CD4-positive, alpha-beta T cell treated with Interleukin-6 at 100 ng/mL for 8 hours (primary cell): Measurements from ENCODE around the gene FAM98A.

Experiments used
- DNase-seq: peaks from one replicate; pipeline ENCODE4 v3.0.0-alpha.2; 2020; ENCODE audit warnings: mixed read lengths, low spot score

FAM98A gene

DNA sequence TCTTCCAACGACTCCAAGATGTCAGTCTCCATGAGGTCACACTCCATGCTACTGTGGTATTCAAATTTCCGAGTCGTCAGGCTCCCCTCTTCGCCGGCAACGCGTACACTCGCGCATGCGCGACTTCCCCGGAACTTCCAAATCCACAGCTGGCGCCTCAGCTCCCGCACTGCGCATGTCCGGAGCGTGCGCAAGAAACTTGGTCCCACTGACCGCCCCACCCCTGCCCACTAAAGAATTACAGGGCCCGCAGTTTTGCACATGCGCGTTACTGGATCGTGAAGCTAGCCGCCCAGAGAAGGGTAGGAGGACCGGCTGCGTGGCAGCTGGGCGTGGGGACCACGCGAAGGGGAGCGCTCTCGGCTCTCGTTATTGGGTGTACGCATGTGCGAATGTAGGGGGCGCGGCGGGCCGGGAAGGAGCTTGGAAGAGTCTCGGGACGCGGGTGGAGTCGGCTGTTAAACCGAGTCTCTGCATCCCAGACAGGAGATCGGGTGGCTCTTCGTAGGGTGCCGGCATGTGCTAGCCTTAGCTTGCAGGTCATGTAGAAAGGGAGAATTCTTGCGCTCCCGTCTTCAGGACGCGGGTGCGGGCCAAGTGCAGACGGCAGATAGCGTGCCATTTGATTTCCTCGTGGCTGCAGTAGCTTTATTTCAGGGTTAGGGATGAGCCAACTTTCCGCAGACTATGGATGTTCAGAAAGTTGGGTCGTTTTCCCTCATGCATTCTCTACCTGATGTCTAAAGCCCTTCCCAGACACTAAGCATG, at the start of gene FAM98A:
Gene FAM98A, minus strand, starts transcription at position 125 of the 768 bp plus-strand sequence. Its CDS starts 78 bp downstream, at position 47.
- peak; percentile 100 for DNase-seq

DNA sequence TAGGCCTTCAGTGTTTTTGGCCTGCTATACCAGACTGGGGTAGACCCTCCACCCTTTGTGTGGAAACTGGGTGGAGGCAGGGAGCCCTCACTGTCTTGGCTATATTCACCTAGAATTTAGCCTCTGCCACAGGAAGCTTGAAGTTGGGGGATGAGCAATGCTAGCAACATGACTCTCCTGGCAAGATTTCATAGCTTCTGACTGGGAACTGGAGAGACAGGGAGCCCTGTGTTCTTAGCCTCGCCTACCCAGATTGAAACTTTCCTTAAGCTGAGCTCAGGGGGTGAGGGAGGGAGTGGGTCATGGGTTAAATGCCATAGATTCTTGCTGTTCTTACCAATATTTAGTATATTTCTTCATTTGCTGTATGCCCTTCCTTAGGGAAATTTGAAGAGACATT, 46.8 kb upstream of the FAM98A start:
- DNase-seq = no peak

DNA sequence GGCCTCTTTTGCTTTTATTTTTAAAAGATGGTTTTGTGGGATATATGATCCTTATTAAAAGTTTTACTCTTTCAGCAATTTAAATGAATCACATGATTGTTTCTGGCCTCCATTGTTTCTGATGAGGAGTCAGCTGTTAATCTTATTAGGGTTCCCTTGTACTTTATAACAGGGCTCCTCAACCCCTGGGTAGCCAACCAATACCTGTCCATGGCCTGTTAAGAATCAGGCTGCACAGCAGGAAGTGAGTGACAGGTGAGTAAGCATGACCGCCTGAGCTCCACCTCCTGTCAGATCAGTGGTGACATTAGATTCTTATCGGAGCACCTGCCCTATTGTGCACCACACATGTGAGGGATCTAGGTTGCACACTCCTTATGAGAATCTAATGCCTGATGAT, 45.1 kb upstream of the FAM98A start:
- no peak for DNase-seq

DNA sequence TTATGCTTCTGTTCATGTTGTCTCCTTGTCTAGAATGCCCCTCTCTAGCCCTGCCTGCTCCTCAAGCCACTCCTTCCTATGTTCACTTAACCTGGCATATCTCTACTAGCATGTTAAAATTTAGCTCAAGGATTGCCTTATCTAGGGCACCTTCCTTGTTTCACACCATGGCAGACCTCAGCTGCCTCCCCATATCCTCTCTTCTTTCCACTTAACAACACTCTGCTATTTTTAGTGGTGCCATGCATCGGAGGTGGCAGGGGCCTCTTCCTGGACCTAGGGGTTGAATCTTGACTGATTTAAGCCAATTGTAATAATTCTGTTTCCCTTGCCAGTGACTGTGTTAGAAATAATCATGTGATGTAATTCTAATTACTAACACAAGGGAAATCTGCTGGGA, 36.9 kb upstream of the FAM98A start:
- DNase-seq = no peak

DNA sequence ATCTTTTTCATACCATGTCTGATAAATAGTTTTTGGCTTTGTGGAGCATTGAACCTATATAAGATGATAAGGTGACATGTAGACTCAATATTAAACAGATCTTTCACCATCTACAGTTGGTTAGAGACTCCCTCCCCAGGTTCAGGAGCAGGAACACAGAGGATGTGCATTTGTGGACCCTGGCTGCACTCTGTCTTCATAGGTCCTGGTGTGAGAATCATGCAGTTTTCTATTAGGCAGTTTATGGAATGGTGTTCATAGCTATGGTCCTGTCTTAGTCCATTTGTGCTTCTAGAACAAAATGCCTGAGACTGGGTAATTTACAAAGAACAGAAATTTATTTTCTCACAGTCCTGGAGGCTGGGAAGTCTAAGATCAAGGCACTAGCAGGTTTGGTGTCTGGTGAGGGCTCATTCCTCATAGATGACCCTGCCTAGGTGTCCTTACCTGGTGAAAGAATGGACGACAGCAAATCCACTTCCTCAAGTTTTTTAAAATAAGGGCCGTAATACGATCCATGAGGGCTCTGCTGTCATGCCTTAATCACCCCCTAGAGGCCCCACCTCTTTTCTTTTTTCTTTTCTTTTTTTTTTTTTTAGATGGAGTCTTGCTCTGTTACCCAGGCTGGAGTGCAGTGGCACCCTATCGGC, 35.3 kb upstream of the FAM98A start:
- DNase-seq = no peak

DNA sequence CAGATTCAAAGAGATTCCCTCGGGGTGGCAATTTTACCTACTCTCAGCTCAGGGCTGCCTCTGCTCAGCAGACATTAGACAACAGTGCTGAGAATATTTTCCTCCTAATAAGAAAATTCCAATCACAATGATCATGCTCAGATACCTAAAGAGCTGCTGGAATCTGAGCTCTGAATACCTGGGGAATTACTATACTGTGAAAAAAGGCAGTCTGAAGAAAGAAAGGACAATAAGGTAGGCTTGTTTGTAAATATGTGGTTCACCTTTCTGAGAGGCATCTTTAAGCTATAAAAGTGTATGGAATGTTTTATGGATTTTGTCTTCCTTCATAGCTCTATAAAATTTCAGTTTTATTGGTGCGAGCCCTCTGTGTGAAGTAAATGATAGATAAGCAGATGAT, 34.2 kb upstream of the FAM98A start:
- DNase-seq = no peak

DNA sequence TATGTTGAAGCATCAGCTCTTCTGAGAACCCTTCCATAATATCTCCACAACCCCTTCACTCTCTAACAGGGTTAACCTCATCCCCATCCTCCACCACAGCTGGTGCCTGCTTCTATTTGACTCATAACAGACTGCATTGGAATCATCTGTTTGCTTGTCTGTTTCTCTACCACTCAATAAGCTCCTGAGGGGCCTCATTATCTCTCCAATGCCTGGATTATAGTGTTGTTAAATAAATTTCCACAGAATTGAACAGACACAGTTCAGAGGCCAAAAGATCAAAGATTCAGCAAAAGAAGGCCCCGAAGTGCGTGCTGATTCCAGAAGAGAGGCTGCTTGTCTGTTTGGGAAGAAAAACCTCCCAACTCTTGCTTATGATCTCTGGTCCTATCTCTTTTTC, 33.7 kb upstream of the FAM98A start:
- DNase-seq = no peak

DNA sequence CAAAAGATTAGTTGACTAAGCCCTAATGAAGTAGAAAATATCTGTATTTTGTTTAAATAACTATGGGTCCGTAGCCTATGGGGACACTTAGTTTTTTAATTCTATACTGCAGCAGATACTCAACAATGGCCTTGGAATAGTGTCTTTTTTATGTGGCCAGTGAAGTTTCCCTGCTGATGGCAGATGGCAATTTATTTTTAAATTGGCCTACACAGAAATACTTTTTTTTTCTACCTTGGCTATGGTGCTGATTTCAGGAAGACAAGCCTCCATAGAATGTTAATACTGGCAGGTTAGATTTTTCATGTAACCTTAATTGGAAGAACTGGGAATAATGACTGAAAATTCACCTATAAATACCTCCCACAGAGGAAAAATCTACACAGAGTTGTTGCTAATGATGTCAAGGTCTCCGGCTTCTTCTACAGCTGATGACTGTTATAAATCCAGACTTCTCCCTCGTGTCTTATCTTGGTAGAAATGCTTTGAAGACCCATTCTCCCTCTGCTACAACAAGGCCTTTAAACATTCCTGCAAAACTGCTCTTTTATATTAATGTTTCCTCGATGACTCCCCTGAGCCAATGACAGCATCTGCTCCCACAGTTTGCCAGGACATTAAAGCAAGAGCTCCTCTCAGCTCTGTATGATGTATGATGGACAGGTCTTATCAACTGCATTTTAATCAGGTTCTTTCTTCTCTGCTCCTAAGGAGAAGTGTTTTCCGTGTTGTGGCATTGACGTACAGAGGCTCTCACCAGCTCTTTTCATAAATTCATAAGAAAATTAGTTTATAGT, 29.1 kb upstream of the FAM98A start:
- no peak for DNase-seq

DNA sequence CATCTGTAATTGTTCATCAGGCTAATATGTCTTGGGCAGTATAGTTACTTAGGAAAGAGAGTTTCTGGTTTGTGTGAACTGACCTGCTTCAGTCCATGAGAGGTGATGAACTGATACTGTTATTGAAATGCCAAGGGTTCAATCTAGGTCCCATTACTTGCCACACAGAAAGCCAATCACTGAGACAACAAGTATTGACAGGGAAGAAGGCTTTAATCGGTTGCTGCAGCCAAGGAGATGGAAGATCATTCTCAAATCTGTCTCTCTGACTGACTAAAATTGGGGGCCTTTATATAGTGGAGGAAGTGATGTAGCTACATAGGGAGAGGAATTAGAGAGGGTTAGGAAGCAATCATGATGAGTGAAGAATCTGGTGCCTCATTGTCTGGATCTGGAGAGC, 19.9 kb upstream of the FAM98A start:
- DNase-seq = no peak

DNA sequence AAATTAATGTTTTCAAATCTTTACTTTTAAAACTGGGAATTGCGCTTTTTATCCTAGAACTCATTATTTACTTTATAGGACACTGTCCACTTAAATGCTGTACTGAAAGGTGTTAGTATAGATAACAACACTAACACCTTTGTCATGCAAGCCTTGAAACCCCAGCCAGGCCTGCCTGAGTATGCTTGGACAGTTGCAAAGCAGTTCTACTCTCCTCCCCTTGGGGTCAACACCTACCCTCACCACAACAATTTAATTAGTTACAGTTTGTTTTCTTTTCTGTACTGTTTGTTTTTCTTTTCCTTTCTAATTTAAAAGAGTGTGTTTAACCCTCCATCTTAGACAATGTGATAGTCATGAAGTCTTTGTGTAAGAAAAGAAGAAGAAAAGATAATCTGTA, 18.9 kb upstream of the FAM98A start:
- no peak for DNase-seq

DNA sequence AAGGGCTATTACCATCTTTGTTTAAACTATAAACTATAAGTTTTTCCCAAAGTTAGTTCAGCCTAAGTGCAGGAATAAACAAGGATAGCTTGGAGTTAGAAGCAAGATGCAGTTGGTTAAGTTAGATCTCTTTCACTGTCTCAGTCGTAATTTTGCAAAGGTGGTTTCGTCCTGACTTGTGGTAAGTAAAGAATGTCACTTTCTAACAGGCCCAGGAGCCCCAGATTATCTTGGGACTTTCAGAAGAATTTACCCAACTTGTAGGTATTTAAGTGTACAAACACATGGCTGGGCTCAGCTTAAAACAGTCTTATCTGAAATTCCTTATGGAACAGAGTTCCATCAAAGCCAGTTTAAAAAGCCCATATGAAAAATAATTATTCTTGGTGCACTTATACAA, 18.3 kb upstream of the FAM98A start:
- DNase-seq = no peak

DNA sequence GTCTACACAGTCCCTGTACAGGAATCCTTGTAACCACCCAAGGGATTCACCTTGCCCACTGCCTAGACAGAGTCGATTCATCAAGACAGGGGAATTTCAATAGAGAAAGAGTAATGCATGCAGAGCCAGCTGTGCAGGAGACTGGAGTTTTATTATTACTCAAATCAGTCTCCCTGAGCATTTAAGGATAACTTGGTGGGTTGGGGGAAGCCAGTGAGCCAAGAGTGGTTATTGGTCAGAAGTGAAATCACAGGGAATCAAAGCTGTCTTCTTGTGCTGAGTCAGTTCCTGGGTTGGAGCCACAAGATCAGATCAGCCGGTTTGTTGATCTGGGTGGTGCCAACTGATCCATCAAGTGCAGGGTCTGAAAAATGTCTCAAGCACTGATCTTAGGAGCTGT, 17.8 kb upstream of the FAM98A start:
- no peak for DNase-seq

DNA sequence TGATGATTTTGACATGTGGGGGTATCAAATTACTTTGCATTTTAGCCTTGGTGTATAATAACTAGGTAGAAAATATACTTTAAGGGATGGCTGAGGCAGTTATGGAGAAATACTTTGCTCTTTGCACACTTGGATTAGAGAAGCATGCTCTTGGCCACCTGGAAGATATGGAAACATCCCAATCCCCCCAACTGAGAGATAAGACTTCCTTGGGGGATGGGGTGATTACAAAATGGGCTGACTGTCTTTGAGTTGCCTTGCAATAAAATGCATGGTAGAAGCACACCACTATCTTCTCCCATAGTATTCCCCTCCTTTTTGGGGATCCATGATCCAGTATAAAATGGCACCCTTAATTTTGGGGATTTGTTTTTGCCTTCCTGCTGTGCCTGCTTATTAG, 15.1 kb upstream of the FAM98A start:
- DNase-seq = no peak

DNA sequence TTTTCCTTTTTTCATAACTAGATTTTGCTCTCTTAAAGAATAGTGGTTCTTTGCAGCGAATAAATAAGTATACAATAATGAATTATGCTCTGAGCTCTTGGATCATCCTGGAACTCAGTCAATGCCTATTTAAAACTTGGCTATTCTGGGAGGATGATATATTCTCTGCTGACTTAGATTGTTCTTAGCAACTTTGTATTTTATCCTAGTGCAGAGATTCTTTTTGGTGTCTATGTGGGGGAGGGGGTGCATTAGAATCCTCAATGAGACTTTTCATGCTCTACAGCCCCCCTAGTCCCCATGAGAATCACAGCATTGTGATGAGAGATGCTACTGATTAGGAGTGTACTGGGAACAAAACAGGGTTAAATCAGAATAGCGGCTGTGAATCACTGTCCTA, 8.8 kb upstream of the FAM98A start:
- no peak for DNase-seq

DNA sequence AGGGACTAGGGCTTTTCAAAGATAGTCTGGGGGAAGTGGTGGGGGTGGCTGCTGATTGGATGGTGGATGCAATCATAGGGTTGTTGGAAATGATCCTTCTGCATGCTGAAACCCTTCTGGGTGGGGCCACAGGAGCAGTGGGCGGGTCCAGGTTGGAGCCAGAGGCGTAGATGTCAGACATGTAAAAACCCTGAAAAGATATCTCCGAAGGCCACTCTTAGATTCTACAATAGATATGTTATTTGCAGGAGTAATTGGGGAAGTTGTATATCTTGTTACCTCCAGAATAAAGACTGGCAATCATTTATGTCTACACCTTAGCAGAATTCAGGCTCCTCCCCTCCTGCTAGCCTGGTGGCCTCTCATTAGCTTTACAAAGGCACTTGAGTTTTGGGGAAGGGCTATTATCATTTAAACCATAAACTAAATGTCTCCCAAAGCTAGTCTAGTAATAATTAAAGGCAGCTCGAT, 8.2 kb upstream of the FAM98A start:
- DNase-seq = no peak

DNA sequence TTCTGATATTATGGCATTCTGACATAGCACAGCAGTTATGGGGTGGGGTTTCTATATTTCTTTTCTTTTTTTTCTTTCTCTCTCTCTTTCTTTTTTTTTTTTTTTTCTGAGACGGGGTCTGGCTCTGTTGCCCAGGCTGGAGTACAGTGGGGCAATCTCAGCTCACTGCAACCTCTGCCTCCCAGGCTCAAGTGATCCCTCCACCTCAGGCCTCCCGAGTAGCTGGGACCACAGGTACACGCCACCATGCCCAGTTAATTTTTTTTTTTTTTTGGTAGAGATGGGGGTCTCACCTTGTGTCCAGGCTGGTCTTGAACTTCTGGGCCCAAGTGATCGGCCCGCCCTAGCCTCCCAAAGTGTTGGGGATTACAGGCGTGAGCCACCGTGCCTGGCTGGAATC, 7.5 kb upstream of the FAM98A start:
- no peak for DNase-seq

DNA sequence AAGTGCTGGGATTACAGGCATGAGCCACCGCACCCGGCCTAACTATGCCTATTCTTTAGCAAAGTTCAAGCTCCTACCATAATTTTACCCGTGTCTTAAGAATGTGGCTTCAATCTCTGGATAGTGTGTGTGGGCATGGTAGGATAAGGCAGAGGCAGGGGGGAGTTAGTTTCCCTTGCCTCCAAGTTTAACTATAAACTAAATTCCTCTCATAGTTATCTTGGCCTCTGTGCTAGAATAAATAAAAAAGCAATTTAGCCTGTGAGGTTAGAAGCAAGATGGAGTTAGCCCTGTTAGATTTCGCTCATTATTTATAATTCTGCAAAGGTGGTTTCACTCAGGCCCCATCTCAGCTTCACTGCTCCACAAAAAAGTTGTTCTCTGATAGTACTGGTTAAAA, 7.0 kb upstream of the FAM98A start:
- no peak for DNase-seq

DNA sequence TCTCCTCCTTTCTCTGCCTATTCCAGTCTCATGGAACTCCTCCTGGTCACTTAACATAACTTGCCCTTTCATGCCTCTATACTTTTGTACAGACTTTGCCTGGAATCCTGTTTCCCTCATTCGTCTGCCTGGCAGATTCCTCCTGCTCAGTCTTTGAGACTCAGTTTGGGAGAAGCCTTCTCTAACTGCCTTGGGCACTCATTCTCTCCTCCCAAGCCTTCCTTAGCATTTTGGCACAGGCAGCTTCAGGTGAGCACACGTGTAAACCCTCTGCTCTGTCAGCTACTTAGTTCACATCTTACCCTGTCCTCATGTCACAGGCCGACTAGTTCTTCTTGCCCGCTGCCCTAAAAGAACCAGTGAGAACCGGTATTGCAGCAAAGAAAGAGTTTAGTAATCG, 6.0 kb upstream of the FAM98A start:
- no peak for DNase-seq

DNA sequence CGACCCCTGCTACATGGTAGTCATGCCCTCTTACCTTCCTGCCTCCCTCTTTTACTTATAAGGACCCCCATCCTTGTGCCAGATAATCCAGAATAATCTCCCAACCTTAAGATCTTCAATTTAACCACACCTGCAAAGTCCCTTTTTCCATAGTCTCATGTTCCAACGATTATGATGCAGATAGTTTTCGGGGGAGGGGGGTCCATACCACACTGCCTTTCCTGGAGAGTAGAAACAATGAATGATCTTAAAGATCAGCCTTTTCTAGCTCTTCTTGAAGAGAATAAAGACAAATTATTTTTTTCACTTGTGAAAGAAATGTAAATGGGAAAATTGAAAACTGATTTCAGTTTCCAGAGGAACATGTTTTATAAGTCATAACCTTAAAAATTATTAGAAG, 4.3 kb upstream of the FAM98A start:
- no peak for DNase-seq

DNA sequence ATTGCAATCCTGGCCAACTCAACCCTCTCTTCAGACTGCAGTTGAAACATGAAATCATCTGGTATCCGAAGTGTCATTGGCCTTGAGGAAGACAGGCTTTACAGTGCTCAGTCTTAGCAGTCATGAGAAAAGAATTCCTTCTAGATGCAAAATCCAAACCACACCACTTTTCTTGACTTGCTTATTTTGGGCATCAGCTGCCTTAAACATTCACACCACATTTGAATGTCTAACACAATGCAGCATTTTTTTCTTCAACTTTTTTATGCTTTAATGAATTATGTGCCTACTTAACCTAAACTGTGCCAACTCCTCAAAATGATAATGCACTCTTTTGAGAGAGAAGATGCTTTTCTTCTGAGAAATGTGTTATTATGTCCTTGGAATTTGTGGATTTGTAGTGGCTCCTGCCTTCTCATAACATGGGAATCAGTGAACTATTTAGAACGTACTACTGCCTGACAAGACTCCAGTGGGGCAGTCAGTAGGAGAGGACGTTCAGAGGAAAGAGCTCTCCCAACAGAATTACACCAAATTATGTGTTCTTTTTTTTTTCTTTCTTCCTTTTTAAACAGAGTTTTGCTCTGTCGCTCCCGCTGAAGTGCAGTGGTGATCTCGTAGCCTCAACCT, 3.2 kb upstream of the FAM98A start:
- no peak for DNase-seq

DNA sequence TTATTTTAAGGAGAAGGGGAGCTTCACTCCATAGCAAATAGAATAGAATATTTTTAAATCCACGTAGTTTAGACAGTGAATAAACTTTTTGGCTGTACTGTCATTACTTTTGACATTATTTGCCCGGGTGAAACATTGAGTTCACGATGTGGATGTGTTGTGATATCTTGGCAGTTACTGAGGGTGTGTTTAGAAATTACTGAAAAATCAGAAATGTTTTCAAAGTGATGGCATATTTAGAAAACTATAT, 769 bp upstream of the FAM98A start:
- DNase-seq = no peak

DNA sequence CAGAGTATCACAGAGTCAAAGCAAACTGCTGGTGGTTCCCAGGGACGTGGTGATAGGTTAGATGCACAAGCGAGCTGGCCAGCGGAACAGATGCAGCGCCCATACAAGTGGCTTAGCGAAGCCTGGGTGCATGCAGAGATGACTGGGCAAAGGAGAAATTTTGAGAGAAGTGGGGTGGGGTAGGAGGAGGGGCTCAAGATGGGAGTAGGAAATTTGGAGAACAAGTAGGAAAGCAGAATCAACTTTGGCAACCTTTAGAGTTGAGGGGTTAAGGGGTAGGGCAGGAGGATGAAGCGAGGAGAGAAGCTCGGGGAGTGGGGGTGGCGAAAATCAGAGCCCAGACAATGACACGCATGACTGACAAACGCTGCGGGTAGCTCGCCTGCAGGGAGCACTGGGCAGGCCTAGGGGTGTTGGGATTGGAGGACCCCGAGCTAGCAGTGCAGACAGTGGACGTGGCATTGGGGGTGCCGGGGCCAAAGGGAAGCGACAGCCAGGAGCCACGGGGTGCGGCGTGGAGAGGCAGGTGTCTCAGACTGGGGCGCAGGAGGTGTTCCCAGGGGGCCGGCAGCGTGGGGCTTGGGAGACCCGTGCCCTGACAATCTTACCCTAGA, 431 bp downstream of the FAM98A start:
- peak; percentile 10 for DNase-seq
